Measurements from ENCODE around the gene CREB3. TPM values are rescaled to one million over a fixed set of nuclear protein-coding genes. Genes with fewer than 3 reads are reported as not detected.

CREB3 gene
- polyA plus RNA-seq, 5 donors, result 35.4 to 41.6 (median 37.4) TPM

- no peak for DNase-seq
Measured at GRCh38 chr9:35771943-35772342, 39.5 kb downstream of the CREB3 start.

- DNase-seq, result no peak
Measured at GRCh38 chr9:35774907-35775635, 42.6 kb downstream of the CREB3 start.

GRCh38 chr9:35776018-35776417 lies 43.6 kb downstream of the CREB3 start:
- DNase-seq, result no peak

- DNase-seq, result no peak
Measured at GRCh38 chr9:35778496-35778895, 46.0 kb downstream of the CREB3 start.

- no peak for DNase-seq
Measured at GRCh38 chr9:35781066-35781465, 48.6 kb downstream of the CREB3 start.

- no peak for DNase-seq
Measured at GRCh38 chr9:35783418-35783817, 51.0 kb downstream of the CREB3 start.

Other genes starting within 250 kb of the CREB3 start
- gene RUSC2, start 242.6 kb upstream of the CREB3 start, polyA plus RNA-seq (ENCODE audit: insufficient read depth in 1 of 5, insufficient read length in 5 of 5, low replicate concordance in 1 of 5), result 10 to 100 TPM; 13.9 to 21.0 (median 17.1) TPM
- 10 to 100 TPM; 26.0 to 48.7 (median 41.7) TPM for gene TESK1, start 127.4 kb upstream of the CREB3 start, polyA plus RNA-seq (ENCODE audit: insufficient read depth in 1 of 5, insufficient read length in 5 of 5, low replicate concordance in 1 of 5)
- 1 to 10 TPM; 2.5 to 3.9 (median 3.4) TPM for gene CD72, start 114.3 kb upstream of the CREB3 start, polyA plus RNA-seq (ENCODE audit: insufficient read depth in 1 of 5, insufficient read length in 5 of 5, low replicate concordance in 1 of 5)
- gene SIT1, start 81.7 kb upstream of the CREB3 start, polyA plus RNA-seq (ENCODE audit: insufficient read depth in 1 of 5, insufficient read length in 5 of 5, low replicate concordance in 1 of 5), result under 1 TPM; 0.40 to 0.60 (median 0.50) TPM
- gene RMRP, start 74.6 kb upstream of the CREB3 start, polyA plus RNA-seq (ENCODE audit: insufficient read depth in 1 of 5, insufficient read length in 5 of 5, low replicate concordance in 1 of 5), result 1 to 10 TPM in 1 of 5 donors, not detected in 4; 4.1 TPM
- gene CCDC107, start 74.4 kb upstream of the CREB3 start, polyA plus RNA-seq (ENCODE audit: insufficient read depth in 1 of 5, insufficient read length in 5 of 5, low replicate concordance in 1 of 5), result 10 to 100 TPM in 2 of 5 donors, 1 to 10 TPM in 3; 9.3 to 22.5 (median 9.8) TPM
- gene ARHGEF39, start 67.5 kb upstream of the CREB3 start, polyA plus RNA-seq (ENCODE audit: insufficient read depth in 1 of 5, insufficient read length in 5 of 5, low replicate concordance in 1 of 5), result 10 to 100 TPM in 3 of 5 donors, 1 to 10 TPM in 2; 6.6 to 19.7 (median 10.9) TPM
- 1 to 10 TPM in 3 of 5 donors, under 1 TPM in 2; 0.51 to 1.3 (median 1.1) TPM for gene CA9, start 58.7 kb upstream of the CREB3 start, polyA plus RNA-seq (ENCODE audit: insufficient read depth in 1 of 5, insufficient read length in 5 of 5, low replicate concordance in 1 of 5)
- gene TPM2, start 42.7 kb upstream of the CREB3 start, polyA plus RNA-seq (ENCODE audit: insufficient read depth in 1 of 5, insufficient read length in 5 of 5, low replicate concordance in 1 of 5), result 100 to 1,000 TPM; 149 to 645 (median 181) TPM
- 100 to 1,000 TPM; 116 to 198 (median 132) TPM for gene TLN1, start 471 bp upstream of the CREB3 start, polyA plus RNA-seq (ENCODE audit: insufficient read depth in 1 of 5, insufficient read length in 5 of 5, low replicate concordance in 1 of 5)
- 100 to 1,000 TPM in 1 of 5 donors, 10 to 100 TPM in 4; 85.0 to 106 (median 95.5) TPM for gene GBA2, start 16.6 kb downstream of the CREB3 start, polyA plus RNA-seq (ENCODE audit: insufficient read depth in 1 of 5, insufficient read length in 5 of 5, low replicate concordance in 1 of 5)
- 10 to 100 TPM; 23.9 to 29.3 (median 25.3) TPM for gene RGP1, start 16.6 kb downstream of the CREB3 start, polyA plus RNA-seq (ENCODE audit: insufficient read depth in 1 of 5, insufficient read length in 5 of 5, low replicate concordance in 1 of 5)
- 1 to 10 TPM in 1 of 5 donors, under 1 TPM in 2, not detected in 2; 0.53 to 1.4 (median 0.55) TPM for gene MSMP, start 21.6 kb downstream of the CREB3 start, polyA plus RNA-seq (ENCODE audit: insufficient read depth in 1 of 5, insufficient read length in 5 of 5, low replicate concordance in 1 of 5)
- gene NPR2, start 58.9 kb downstream of the CREB3 start, polyA plus RNA-seq (ENCODE audit: insufficient read depth in 1 of 5, insufficient read length in 5 of 5, low replicate concordance in 1 of 5), result 10 to 100 TPM; 40.4 to 54.2 (median 47.0) TPM
- 10 to 100 TPM in 4 of 5 donors, 1 to 10 TPM in 1; 8.7 to 12.5 (median 10.7) TPM for gene SPAG8, start 79.6 kb downstream of the CREB3 start, polyA plus RNA-seq (ENCODE audit: insufficient read depth in 1 of 5, insufficient read length in 5 of 5, low replicate concordance in 1 of 5)
- 10 to 100 TPM; 29.1 to 42.3 (median 33.5) TPM for gene HINT2, start 82.4 kb downstream of the CREB3 start, polyA plus RNA-seq (ENCODE audit: insufficient read depth in 1 of 5, insufficient read length in 5 of 5, low replicate concordance in 1 of 5)
- gene FAM221B, start 96.1 kb downstream of the CREB3 start, polyA plus RNA-seq (ENCODE audit: insufficient read depth in 1 of 5, insufficient read length in 5 of 5, low replicate concordance in 1 of 5), result 1 to 10 TPM in 1 of 5 donors, under 1 TPM in 4; 0.48 to 1.0 (median 0.54) TPM
- 10 to 100 TPM; 21.3 to 31.5 (median 27.1) TPM for gene TMEM8B, start 96.6 kb downstream of the CREB3 start, polyA plus RNA-seq (ENCODE audit: insufficient read depth in 1 of 5, insufficient read length in 5 of 5, low replicate concordance in 1 of 5)
- under 1 TPM in 2 of 5 donors, not detected in 3; 0.13 to 0.27 TPM for gene OR13J1, start 137.7 kb downstream of the CREB3 start, polyA plus RNA-seq (ENCODE audit: insufficient read depth in 1 of 5, insufficient read length in 5 of 5, low replicate concordance in 1 of 5)
- under 1 TPM; 0.58 to 0.87 (median 0.71) TPM for gene HRCT1, start 173.5 kb downstream of the CREB3 start, polyA plus RNA-seq (ENCODE audit: insufficient read depth in 1 of 5, insufficient read length in 5 of 5, low replicate concordance in 1 of 5)
- gene SPAAR, start 176.8 kb downstream of the CREB3 start, polyA plus RNA-seq (ENCODE audit: insufficient read depth in 1 of 5, insufficient read length in 5 of 5, low replicate concordance in 1 of 5), result 1 to 10 TPM; 2.6 to 4.2 (median 3.5) TPM
- not detected for gene OR2S2, start 225.5 kb downstream of the CREB3 start, polyA plus RNA-seq (ENCODE audit: insufficient read depth in 1 of 5, insufficient read length in 5 of 5, low replicate concordance in 1 of 5)